ENCODE results near the gene NHLRC4.

Gene NHLRC4

GRCh38 chr16:566475-567372 lies at the start of gene NHLRC4:
Gene NHLRC4, plus strand, starts transcription at chr16:567005. Its CDS starts 1,043 bp downstream, at chr16:568048.
- in situ Hi-C loops (cut with HindIII; ENCODE audit: low pct_unique_long_range_greater_than_20kb, low sequenced_read_pairs), result no loop called here
- TF ChIP-seq JUND (IDR thresholded peaks at IDR 0.05; ENCODE audit: low read depth), result no peak
- DNase-seq (ENCODE audit: low read depth in 1 of 2, low spot score in 1 of 2), result peak; percentile 69 to 89

- TF ChIP-seq JUND (IDR thresholded peaks at IDR 0.05; ENCODE audit: low read depth), result no peak
- DNase-seq (ENCODE audit: low read depth in 1 of 2, low spot score in 1 of 2), result no peak
- in situ Hi-C loops (cut with HindIII; ENCODE audit: low pct_unique_long_range_greater_than_20kb, low sequenced_read_pairs), result no loop called here
Observed at GRCh38 chr16:518858-519257, 47.9 kb upstream of the NHLRC4 start.

GRCh38 chr16:519425-519824 lies 47.4 kb upstream of the NHLRC4 start:
- in situ Hi-C loops (cut with HindIII; ENCODE audit: low pct_unique_long_range_greater_than_20kb, low sequenced_read_pairs), result no loop called here
- no peak for DNase-seq (ENCODE audit: low read depth in 1 of 2, low spot score in 1 of 2)
- no peak for TF ChIP-seq JUND (IDR thresholded peaks at IDR 0.05; ENCODE audit: low read depth)

GRCh38 chr16:519841-520687 lies 46.7 kb upstream of the NHLRC4 start:
- no peak for TF ChIP-seq JUND (IDR thresholded peaks at IDR 0.05; ENCODE audit: low read depth)
- DNase-seq (ENCODE audit: low read depth in 1 of 2, low spot score in 1 of 2), result no peak
- in situ Hi-C loops (cut with HindIII; ENCODE audit: low pct_unique_long_range_greater_than_20kb, low sequenced_read_pairs), result no loop called here

GRCh38 chr16:520847-521246 lies 46.0 kb upstream of the NHLRC4 start:
- no peak for DNase-seq (ENCODE audit: low read depth in 1 of 2, low spot score in 1 of 2)
- in situ Hi-C loops (cut with HindIII; ENCODE audit: low pct_unique_long_range_greater_than_20kb, low sequenced_read_pairs), result no loop called here
- no peak for TF ChIP-seq JUND (IDR thresholded peaks at IDR 0.05; ENCODE audit: low read depth)

- in situ Hi-C loops (cut with HindIII; ENCODE audit: low pct_unique_long_range_greater_than_20kb, low sequenced_read_pairs), result no loop called here
- peak in 1 of 2 experiments; percentile 54 for DNase-seq (ENCODE audit: low read depth in 1 of 2, low spot score in 1 of 2)
- no peak for TF ChIP-seq JUND (IDR thresholded peaks at IDR 0.05; ENCODE audit: low read depth)
Observed at GRCh38 chr16:521381-522210, 45.2 kb upstream of the NHLRC4 start.

GRCh38 chr16:522320-523096 lies 44.3 kb upstream of the NHLRC4 start:
- no peak for TF ChIP-seq JUND (IDR thresholded peaks at IDR 0.05; ENCODE audit: low read depth)
- in situ Hi-C loops (cut with HindIII; ENCODE audit: low pct_unique_long_range_greater_than_20kb, low sequenced_read_pairs), result no loop called here
- DNase-seq (ENCODE audit: low read depth in 1 of 2, low spot score in 1 of 2), result no peak

GRCh38 chr16:523097-523741 lies 43.6 kb upstream of the NHLRC4 start:
- no peak for DNase-seq (ENCODE audit: low read depth in 1 of 2, low spot score in 1 of 2)
- no peak for TF ChIP-seq JUND (IDR thresholded peaks at IDR 0.05; ENCODE audit: low read depth)
- in situ Hi-C loops (cut with HindIII; ENCODE audit: low pct_unique_long_range_greater_than_20kb, low sequenced_read_pairs), result no loop called here

GRCh38 chr16:524274-525040 lies 42.3 kb upstream of the NHLRC4 start:
- in situ Hi-C loops (cut with HindIII; ENCODE audit: low pct_unique_long_range_greater_than_20kb, low sequenced_read_pairs), result no loop called here
- TF ChIP-seq JUND (IDR thresholded peaks at IDR 0.05; ENCODE audit: low read depth), result no peak
- DNase-seq (ENCODE audit: low read depth in 1 of 2, low spot score in 1 of 2), result no peak

GRCh38 chr16:525123-525519 lies 41.7 kb upstream of the NHLRC4 start:
- DNase-seq (ENCODE audit: low read depth in 1 of 2, low spot score in 1 of 2), result no peak
- in situ Hi-C loops (cut with HindIII; ENCODE audit: low pct_unique_long_range_greater_than_20kb, low sequenced_read_pairs), result no loop called here
- TF ChIP-seq JUND (IDR thresholded peaks at IDR 0.05; ENCODE audit: low read depth), result no peak
